ENCODE measurements around the gene ARHGAP28.

ARHGAP28 gene

DNA sequence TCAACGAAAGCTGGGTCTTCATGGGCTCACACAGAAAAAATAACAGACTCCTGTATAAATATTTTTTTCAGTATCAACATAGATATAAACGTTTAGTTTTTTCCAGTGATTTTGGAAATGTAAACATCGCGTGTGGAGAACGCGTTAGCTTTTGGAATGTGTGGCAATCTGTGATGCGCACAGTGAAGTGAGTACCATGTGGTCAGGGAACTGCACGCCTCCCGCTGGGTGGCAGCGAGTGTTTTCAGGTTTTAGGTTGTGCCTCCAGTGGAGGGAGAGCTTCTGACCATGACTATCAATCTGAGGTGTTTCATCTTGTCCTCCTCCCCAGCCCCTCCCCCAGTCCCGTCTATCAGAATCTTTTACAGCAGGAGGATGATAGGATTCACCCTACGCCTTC lies 127.8 kb downstream of the ARHGAP28 start:
- H3K27ac ChIP-seq (ENCODE audit: insufficient read depth, low read depth, low read length, poor library complexity, severe bottlenecking), result no peak overlapping the region
- H3K9me3 ChIP-seq (ENCODE audit: control insufficient read depth, low read length), result no peaks in the 10 kb centered on the region
- WGBS, 2 experiments, result 87 to 92% methylated on average over 11 to 12 of the region's 12 CpGs
- peaks cover 3% of the 10 kb centered on the region for H3K36me3 ChIP-seq (ENCODE audit: control insufficient read depth, insufficient read depth, low read length)
- peaks cover 10% of the 10 kb centered on the region for H3K4me1 ChIP-seq (ENCODE audit: control insufficient read depth, insufficient read depth, low read length)
- no peak overlapping the region for H3K4me3 ChIP-seq (ENCODE audit: insufficient read depth, low read depth, low read length)
- H3K27me3 ChIP-seq (ENCODE audit: control insufficient read depth, insufficient read depth, low read length, poor library complexity, severe bottlenecking), result no peaks in the 10 kb centered on the region

- 88 to 90% methylated on average over 4 of the region's 4 CpGs for WGBS, 2 experiments
- no peaks in the 10 kb centered on the region for H3K36me3 ChIP-seq (ENCODE audit: control insufficient read depth, insufficient read depth, low read length)
Observed at GRCh38 chr18:6859676-6860422, 130.3 kb downstream of the ARHGAP28 start.

DNA sequence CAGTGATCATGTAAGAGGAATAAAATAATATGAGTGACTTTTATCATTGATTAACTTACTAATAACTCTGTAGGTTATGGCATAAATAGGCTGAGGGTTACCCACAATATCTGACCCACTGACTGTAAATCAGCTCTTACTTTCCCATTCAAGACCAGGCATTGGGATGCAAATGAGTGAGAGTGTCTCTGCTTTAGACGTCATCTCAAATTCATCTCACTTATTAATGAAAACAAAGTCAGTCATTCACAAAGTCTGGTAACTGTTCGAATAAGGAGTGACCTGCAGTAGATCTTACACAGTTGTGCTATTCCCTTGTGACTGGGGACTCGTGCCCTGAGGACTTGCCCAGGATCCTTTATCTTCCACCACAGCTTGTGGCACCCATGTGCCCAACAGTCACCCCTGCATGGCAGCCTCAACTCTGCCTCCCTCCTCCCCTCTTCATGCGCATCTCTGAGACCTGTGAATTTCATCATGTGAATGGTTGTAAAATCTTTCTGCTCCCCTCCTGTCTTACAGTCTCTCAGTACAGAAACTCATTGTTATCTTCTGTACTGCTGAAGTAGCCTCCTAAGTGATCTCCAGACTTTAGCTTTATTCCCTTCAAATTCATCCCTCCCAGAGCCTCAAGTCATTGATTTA lies 131.4 kb downstream of the ARHGAP28 start:
- H3K4me3 ChIP-seq (ENCODE audit: insufficient read depth, low read depth, low read length), result no peak overlapping the region
- no peak overlapping the region for H3K27ac ChIP-seq (ENCODE audit: insufficient read depth, low read depth, low read length, poor library complexity, severe bottlenecking)
- 87 to 90% methylated on average over 4 of the region's 4 CpGs for WGBS, 2 experiments
- H3K36me3 ChIP-seq (ENCODE audit: control insufficient read depth, insufficient read depth, low read length), result no peaks in the 10 kb centered on the region
- no peaks in the 10 kb centered on the region for H3K27me3 ChIP-seq (ENCODE audit: control insufficient read depth, insufficient read depth, low read length, poor library complexity, severe bottlenecking)
- no peaks in the 10 kb centered on the region for H3K9me3 ChIP-seq (ENCODE audit: control insufficient read depth, low read length)
- peaks cover 10% of the 10 kb centered on the region for H3K4me1 ChIP-seq (ENCODE audit: control insufficient read depth, insufficient read depth, low read length)

More at GRCh38 chr18:6859676-6860422, 130.3 kb downstream of the ARHGAP28 start:
- H3K4me3 ChIP-seq (ENCODE audit: insufficient read depth, low read depth, low read length), result no peak overlapping the region
- H3K4me1 ChIP-seq (ENCODE audit: control insufficient read depth, insufficient read depth, low read length), result peaks cover 10% of the 10 kb centered on the region
- H3K27ac ChIP-seq (ENCODE audit: insufficient read depth, low read depth, low read length, poor library complexity, severe bottlenecking), result no peak overlapping the region
- no peaks in the 10 kb centered on the region for H3K27me3 ChIP-seq (ENCODE audit: control insufficient read depth, insufficient read depth, low read length, poor library complexity, severe bottlenecking)
- H3K9me3 ChIP-seq (ENCODE audit: control insufficient read depth, low read length), result no peaks in the 10 kb centered on the region

DNA sequence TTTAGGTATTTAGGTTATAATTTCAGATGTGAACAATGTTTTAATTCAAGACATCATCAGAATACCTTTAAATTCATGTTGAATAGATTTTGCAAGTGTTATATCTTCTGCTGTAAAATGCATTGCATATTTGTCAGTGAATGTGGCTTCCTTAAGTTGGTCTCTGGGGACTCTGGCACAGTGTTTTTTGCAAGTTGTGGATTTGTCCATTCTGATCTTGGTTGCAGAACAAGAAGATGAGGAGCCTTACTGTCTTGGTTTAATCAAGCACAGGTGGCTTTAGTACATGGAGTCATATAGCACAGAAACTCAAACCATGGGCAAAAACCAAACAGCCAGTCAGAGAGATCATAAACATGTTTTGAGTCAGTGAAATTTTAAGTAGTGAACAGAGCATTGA lies 135.7 kb downstream of the ARHGAP28 start:
- no peaks in the 10 kb centered on the region for H3K9me3 ChIP-seq (ENCODE audit: control insufficient read depth, low read length)
- H3K36me3 ChIP-seq (ENCODE audit: control insufficient read depth, insufficient read depth, low read length), result no peaks in the 10 kb centered on the region
- H3K27ac ChIP-seq (ENCODE audit: insufficient read depth, low read depth, low read length, poor library complexity, severe bottlenecking), result no peak overlapping the region
- no peaks in the 10 kb centered on the region for H3K27me3 ChIP-seq (ENCODE audit: control insufficient read depth, insufficient read depth, low read length, poor library complexity, severe bottlenecking)
- peaks cover 7% of the 10 kb centered on the region for H3K4me1 ChIP-seq (ENCODE audit: control insufficient read depth, insufficient read depth, low read length)
- H3K4me3 ChIP-seq (ENCODE audit: insufficient read depth, low read depth, low read length), result no peak overlapping the region

- Histone ChIP-seq H3K27ac (ENCODE audit: insufficient read depth, low read depth, low read length, poor library complexity, severe bottlenecking) (no peak overlapping the region), H3K4me1 (ENCODE audit: control insufficient read depth, insufficient read depth, low read length) (no peaks in the 10 kb centered on the region), H3K27me3 (ENCODE audit: control insufficient read depth, insufficient read depth, low read length, poor library complexity, severe bottlenecking) (no peaks in the 10 kb centered on the region), H3K9me3 (ENCODE audit: control insufficient read depth, low read length) (no peaks in the 10 kb centered on the region), H3K4me3 (ENCODE audit: insufficient read depth, low read depth, low read length) (no peak overlapping the region), H3K36me3 (ENCODE audit: control insufficient read depth, insufficient read depth, low read length) (no peaks in the 10 kb centered on the region)
- 76 to 90% methylated on average over 1 to 3 of the region's 3 CpGs for WGBS, 2 experiments
Observed at GRCh38 chr18:6866552-6867085, 137.1 kb downstream of the ARHGAP28 start.

- Histone ChIP-seq H3K27me3 (ENCODE audit: control insufficient read depth, insufficient read depth, low read length, poor library complexity, severe bottlenecking) (no peaks in the 10 kb centered on the region), H3K36me3 (ENCODE audit: control insufficient read depth, insufficient read depth, low read length) (no peaks in the 10 kb centered on the region)
- 95 to 96% methylated on average over 6 of the region's 6 CpGs for WGBS, 2 experiments
Observed at GRCh38 chr18:6868033-6868432, 138.5 kb downstream of the ARHGAP28 start.

DNA sequence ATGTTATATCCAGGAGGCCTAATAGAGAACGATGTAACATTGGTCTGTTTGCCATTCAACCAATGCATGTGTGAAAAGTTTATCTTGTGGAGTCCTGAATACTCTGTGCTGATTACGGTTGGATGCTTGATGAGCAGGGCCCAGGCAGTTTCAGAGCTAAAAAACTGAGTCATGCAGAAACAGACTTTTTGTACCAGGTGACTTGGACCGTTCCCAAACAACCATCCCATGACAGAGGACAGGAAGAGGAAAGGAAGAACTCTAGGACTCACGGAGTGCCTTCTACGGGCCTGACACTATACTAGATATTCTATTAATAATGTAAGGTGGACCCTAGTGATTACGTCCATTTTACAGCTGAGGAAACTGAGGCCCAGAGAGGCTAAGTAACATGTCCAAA lies 142.1 kb downstream of the ARHGAP28 start:
- H3K4me3 ChIP-seq (ENCODE audit: insufficient read depth, low read depth, low read length), result no peak overlapping the region
- WGBS, 2 experiments, result 97 to 98% methylated on average over 5 to 6 of the region's 6 CpGs

More at GRCh38 chr18:6868033-6868432, 138.5 kb downstream of the ARHGAP28 start:
- Histone ChIP-seq H3K27ac (ENCODE audit: insufficient read depth, low read depth, low read length, poor library complexity, severe bottlenecking) (no peak overlapping the region), H3K9me3 (ENCODE audit: control insufficient read depth, low read length) (no peaks in the 10 kb centered on the region), H3K4me1 (ENCODE audit: control insufficient read depth, insufficient read depth, low read length) (peaks cover 4% of the 10 kb centered on the region), H3K4me3 (ENCODE audit: insufficient read depth, low read depth, low read length) (no peak overlapping the region)

DNA sequence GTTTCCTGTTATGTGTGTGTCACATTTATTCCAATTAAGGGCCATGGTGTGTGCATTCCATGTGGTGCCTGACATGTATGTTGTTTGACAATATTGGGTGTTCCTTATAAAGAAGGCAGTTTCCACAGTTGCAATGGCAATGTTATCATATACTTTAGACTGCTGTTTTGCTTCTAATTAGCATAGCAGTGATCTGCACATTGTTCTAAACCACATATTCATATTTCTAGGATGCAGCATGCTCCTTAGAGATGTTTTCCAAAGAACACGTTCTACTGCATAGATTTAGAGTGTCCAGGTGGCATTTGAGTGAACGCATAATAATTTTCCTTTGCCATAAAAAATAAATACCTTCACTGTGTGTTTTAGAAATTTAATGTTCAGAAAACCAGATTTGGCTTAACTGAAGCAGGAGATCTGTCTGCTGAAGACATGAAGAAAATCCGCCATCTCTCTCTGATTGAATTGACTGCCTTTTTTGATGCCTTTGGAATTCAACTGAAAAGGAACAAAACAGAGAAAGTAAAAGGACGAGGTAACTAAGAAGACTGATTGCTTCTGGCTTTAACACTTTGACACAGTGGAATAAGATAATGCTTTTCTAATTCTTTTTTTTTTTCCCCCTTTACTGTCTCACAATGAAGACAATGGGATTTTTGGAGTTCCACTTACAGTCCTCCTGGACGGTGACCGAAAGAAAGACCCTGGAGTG lies 143.7 kb downstream of the ARHGAP28 start:
- 45 to 52% methylated on average over 4 to 6 of the region's 6 CpGs for WGBS, 2 experiments
- H3K4me3 ChIP-seq (ENCODE audit: insufficient read depth, low read depth, low read length), result no peak overlapping the region
- H3K36me3 ChIP-seq (ENCODE audit: control insufficient read depth, insufficient read depth, low read length), result no peaks in the 10 kb centered on the region
- peaks cover 8% of the 10 kb centered on the region for H3K4me1 ChIP-seq (ENCODE audit: control insufficient read depth, insufficient read depth, low read length)
- no peaks in the 10 kb centered on the region for H3K27me3 ChIP-seq (ENCODE audit: control insufficient read depth, insufficient read depth, low read length, poor library complexity, severe bottlenecking)
- H3K27ac ChIP-seq (ENCODE audit: insufficient read depth, low read depth, low read length, poor library complexity, severe bottlenecking), result peak overlapping the region; percentile 69
- H3K9me3 ChIP-seq (ENCODE audit: control insufficient read depth, low read length), result no peaks in the 10 kb centered on the region

More for the DNA sequence above, 142.1 kb downstream of the ARHGAP28 start:
- peaks cover 8% of the 10 kb centered on the region for H3K4me1 ChIP-seq (ENCODE audit: control insufficient read depth, insufficient read depth, low read length)
- no peaks in the 10 kb centered on the region for H3K9me3 ChIP-seq (ENCODE audit: control insufficient read depth, low read length)
- no peaks in the 10 kb centered on the region for H3K27me3 ChIP-seq (ENCODE audit: control insufficient read depth, insufficient read depth, low read length, poor library complexity, severe bottlenecking)
- H3K27ac ChIP-seq (ENCODE audit: insufficient read depth, low read depth, low read length, poor library complexity, severe bottlenecking), result no peak overlapping the region
- no peaks in the 10 kb centered on the region for H3K36me3 ChIP-seq (ENCODE audit: control insufficient read depth, insufficient read depth, low read length)

- 91% methylated on average over 1 of the region's 1 CpG; no CpG with 5 or more reads in 1 of the 2 experiments for WGBS, 2 experiments
- Histone ChIP-seq H3K9me3 (ENCODE audit: control insufficient read depth, low read length) (no peaks in the 10 kb centered on the region), H3K4me1 (ENCODE audit: control insufficient read depth, insufficient read depth, low read length) (peaks cover 8% of the 10 kb centered on the region), H3K27me3 (ENCODE audit: control insufficient read depth, insufficient read depth, low read length, poor library complexity, severe bottlenecking) (no peaks in the 10 kb centered on the region), H3K36me3 (ENCODE audit: control insufficient read depth, insufficient read depth, low read length) (no peaks in the 10 kb centered on the region), H3K4me3 (ENCODE audit: insufficient read depth, low read depth, low read length) (no peak overlapping the region), H3K27ac (ENCODE audit: insufficient read depth, low read depth, low read length, poor library complexity, severe bottlenecking) (no peak overlapping the region)
Observed at GRCh38 chr18:6874315-6874714, 144.8 kb downstream of the ARHGAP28 start.

DNA sequence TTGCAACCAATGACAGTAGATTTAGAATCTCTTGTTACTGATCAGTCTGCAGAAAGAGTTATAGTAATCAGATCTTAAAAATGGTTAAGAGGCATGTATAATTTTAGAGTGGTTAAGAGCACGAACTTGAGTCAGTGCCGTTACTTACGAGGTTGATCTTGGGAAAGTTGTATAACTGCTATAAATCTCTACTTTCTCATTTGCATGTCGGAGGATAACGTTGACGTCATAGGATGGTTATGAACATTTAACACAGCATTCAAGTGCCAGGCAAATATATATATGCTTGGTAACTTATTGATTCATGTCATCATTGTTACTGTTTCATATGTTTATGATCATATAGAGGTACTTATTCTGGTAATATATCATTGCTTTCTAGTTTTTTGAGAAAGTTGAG lies 146.2 kb downstream of the ARHGAP28 start:
- Histone ChIP-seq H3K4me3 (ENCODE audit: insufficient read depth, low read depth, low read length) (no peak overlapping the region), H3K9me3 (ENCODE audit: control insufficient read depth, low read length) (no peaks in the 10 kb centered on the region), H3K27me3 (ENCODE audit: control insufficient read depth, insufficient read depth, low read length, poor library complexity, severe bottlenecking) (no peaks in the 10 kb centered on the region), H3K4me1 (ENCODE audit: control insufficient read depth, insufficient read depth, low read length) (peaks cover 16% of the 10 kb centered on the region), H3K27ac (ENCODE audit: insufficient read depth, low read depth, low read length, poor library complexity, severe bottlenecking) (no peak overlapping the region), H3K36me3 (ENCODE audit: control insufficient read depth, insufficient read depth, low read length) (no peaks in the 10 kb centered on the region)
- WGBS, 2 experiments, result 97% methylated on average over 6 of the region's 6 CpGs
